Mammary epithelial cell (primary cell): ENCODE results near the gene DPP10.

Experiments
- EZH2 ChIP-seq: IDR thresholded peaks from 2 replicates; pipeline ENCODE4 v1.6.1; 2012; ENCODE audit warnings: low read length, inconsistent platforms, borderline replicate concordance
- TF ChIP-seq, protein P1 (sequence below), 2 donors: IDR thresholded peaks in 1 of 2; conservative IDR thresholded peaks in 1 of 2; 2 replicates each; pipeline ENCODE4 v1.5.1; 2011 to 2012; ENCODE audit warnings: inconsistent platforms in 2 of 2, low read length in 2 of 2, mild to moderate bottlenecking in 2 of 2, control low read depth in 1 of 2, low read depth in 1 of 2; ENCODE audit not compliant: insufficient read depth in 1 of 2; ENCODE audit errors: extremely low read depth in 1 of 2

DNA sequence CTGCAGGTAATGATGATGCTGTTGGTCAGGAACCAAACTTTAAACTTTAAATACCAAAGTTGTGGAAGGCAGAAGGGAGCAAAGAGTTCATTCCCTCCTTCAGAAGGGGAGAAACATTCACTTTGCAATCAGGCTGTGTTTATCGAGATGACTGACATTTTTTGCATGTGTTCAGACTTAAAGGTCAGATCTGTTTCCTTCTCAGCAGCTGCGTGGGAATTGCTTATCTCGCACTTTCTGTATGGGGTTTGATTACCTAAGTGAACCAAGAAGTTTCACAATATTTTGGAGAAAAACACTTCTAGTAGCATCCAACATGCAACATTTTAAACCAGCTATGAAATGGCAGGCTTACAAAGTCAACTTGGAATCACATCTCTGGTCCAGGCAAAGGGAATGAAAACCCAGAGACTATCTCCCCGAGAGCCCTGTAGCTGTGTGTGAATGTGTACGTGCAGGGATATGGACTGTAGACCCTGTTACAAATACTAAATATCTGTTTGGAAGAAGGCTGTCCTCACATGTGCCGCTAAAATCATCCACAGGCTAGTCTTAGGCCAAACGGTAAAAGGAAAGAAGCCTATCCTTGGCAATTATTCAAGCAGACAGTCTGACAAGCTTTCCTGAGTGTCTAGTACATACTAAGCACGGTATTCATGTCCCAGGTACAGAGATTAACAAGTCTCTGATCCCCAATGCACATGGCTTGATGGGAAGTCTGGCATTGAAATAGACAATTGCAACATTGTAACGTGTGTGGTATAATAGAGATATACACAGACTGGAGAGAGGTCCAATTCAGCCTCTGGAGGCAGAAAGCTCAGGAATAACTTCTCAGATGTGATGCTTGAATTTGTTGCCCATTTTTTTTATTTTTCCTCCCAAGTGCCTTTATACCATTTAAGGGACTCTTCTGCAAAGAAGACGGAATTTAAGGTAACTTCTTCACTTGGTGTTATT, 483.1 kb downstream of the DPP10 start:
- TF ChIP-seq, protein P1, sequence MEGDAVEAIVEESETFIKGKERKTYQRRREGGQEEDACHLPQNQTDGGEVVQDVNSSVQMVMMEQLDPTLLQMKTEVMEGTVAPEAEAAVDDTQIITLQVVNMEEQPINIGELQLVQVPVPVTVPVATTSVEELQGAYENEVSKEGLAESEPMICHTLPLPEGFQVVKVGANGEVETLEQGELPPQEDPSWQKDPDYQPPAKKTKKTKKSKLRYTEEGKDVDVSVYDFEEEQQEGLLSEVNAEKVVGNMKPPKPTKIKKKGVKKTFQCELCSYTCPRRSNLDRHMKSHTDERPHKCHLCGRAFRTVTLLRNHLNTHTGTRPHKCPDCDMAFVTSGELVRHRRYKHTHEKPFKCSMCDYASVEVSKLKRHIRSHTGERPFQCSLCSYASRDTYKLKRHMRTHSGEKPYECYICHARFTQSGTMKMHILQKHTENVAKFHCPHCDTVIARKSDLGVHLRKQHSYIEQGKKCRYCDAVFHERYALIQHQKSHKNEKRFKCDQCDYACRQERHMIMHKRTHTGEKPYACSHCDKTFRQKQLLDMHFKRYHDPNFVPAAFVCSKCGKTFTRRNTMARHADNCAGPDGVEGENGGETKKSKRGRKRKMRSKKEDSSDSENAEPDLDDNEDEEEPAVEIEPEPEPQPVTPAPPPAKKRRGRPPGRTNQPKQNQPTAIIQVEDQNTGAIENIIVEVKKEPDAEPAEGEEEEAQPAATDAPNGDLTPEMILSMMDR (conservative IDR thresholded peaks at IDR 0.05 in 1 of 2, IDR thresholded peaks at IDR 0.05 in 1 of 2; ENCODE audit: extremely low read depth in 1 of 2, insufficient read depth in 1 of 2, low read depth in 1 of 2, low read length in 2 of 2) = no peak
- no peak for TF ChIP-seq EZH2
